Measurements from ENCODE around the gene OFD1.

OFD1 gene

GRCh38 chrX:13791559-13791958 is 57.0 kb downstream of the OFD1 start:
- H4K12ac ChIP-seq (ENCODE audit: low read depth, low read length), result no peak overlapping the region
- no peak overlapping the region for H3K14ac ChIP-seq (ENCODE audit: low read length)
- H2BK5ac ChIP-seq (ENCODE audit: low read depth, low read length, poor library complexity), result no peak overlapping the region
- H3K4me3 ChIP-seq (ENCODE audit: low read depth, low read length), result no peak overlapping the region
- no peak overlapping the region for H2BK12ac ChIP-seq (ENCODE audit: low read length)
- no peaks in the 10 kb centered on the region for H3K79me1 ChIP-seq (ENCODE audit: low read length)
- H3K79me2 ChIP-seq (ENCODE audit: control insufficient read depth, insufficient read depth, low read length, poor library complexity), result no peaks in the 10 kb centered on the region
- H3K4me1 ChIP-seq (ENCODE audit: control insufficient read depth in 1 of 2, insufficient read depth in 2 of 2, low read length in 2 of 2), result peaks cover 0 to 6% of the 10 kb centered on the region in 2 experiments
- H3K4ac ChIP-seq (ENCODE audit: low read depth, low read length), result no peak overlapping the region
- H3K4me2 ChIP-seq (ENCODE audit: low read length), result no peak overlapping the region
- no peak overlapping the region for H4K8ac ChIP-seq (ENCODE audit: low read depth, low read length)
- H3K27ac ChIP-seq (ENCODE audit: low read depth, low read length), result no peak overlapping the region
- WGBS (ENCODE audit: extremely low coverage, insufficient coverage, insufficient read length), result no CpG with 5 or more reads among the region's 2 CpGs
- no peak for DNase-seq
- no peaks in the 10 kb centered on the region for H3K27me3 ChIP-seq (ENCODE audit: insufficient read depth, low read length)
- H2AFZ ChIP-seq (ENCODE audit: insufficient read depth, low read length, poor library complexity), result no peak overlapping the region
- no peak overlapping the region for H4K91ac ChIP-seq (ENCODE audit: low read depth, low read length)
- H3K36me3 ChIP-seq (ENCODE audit: control insufficient read depth in 1 of 2, insufficient read depth in 2 of 2, low read length in 2 of 2), result no peaks in the 10 kb centered on the region
- no peak overlapping the region for H3K23ac ChIP-seq (ENCODE audit: low read length)
- H2AK5ac ChIP-seq (ENCODE audit: low read length), result no peak overlapping the region
- no peak overlapping the region for H3K18ac ChIP-seq (ENCODE audit: low read length)
- no peaks in the 10 kb centered on the region for H3K9me3 ChIP-seq (ENCODE audit: insufficient read depth, low read depth, low read length)
- no peak overlapping the region for H3K9ac ChIP-seq (ENCODE audit: low read length)
- H2BK120ac ChIP-seq (ENCODE audit: insufficient read depth, low read length, poor library complexity), result no peak overlapping the region

GRCh38 chrX:13793897-13794296 is 59.3 kb downstream of the OFD1 start:
- WGBS (ENCODE audit: extremely low coverage, insufficient coverage, insufficient read length), result no CpG with 5 or more reads among the region's 2 CpGs
- Histone ChIP-seq H2AK5ac (ENCODE audit: low read length) (no peak overlapping the region), H4K91ac (ENCODE audit: low read depth, low read length) (no peak overlapping the region), H3K36me3 (ENCODE audit: control insufficient read depth in 1 of 2, insufficient read depth in 2 of 2, low read length in 2 of 2) (no peaks in the 10 kb centered on the region), H2BK120ac (ENCODE audit: insufficient read depth, low read length, poor library complexity) (no peak overlapping the region), H4K12ac (ENCODE audit: low read depth, low read length) (no peak overlapping the region), H3K4me2 (ENCODE audit: low read length) (no peak overlapping the region), H3K9me3 (ENCODE audit: insufficient read depth, low read depth, low read length) (no peaks in the 10 kb centered on the region), H3K4me3 (ENCODE audit: low read depth, low read length) (no peak overlapping the region), H3K79me2 (ENCODE audit: control insufficient read depth, insufficient read depth, low read length, poor library complexity) (no peaks in the 10 kb centered on the region), H3K14ac (ENCODE audit: low read length) (no peak overlapping the region), H2AFZ (ENCODE audit: insufficient read depth, low read length, poor library complexity) (no peak overlapping the region), H3K27me3 (ENCODE audit: insufficient read depth, low read length) (no peaks in the 10 kb centered on the region), H3K23ac (ENCODE audit: low read length) (no peak overlapping the region), H3K27ac (ENCODE audit: low read depth, low read length) (no peak overlapping the region), H3K9ac (ENCODE audit: low read length) (no peak overlapping the region), H3K79me1 (ENCODE audit: low read length) (no peaks in the 10 kb centered on the region), H3K4me1 (ENCODE audit: control insufficient read depth in 1 of 2, insufficient read depth in 2 of 2, low read length in 2 of 2) (peaks cover 0 to 6% of the 10 kb centered on the region in 2 experiments), H3K4ac (ENCODE audit: low read depth, low read length) (no peak overlapping the region), H2BK5ac (ENCODE audit: low read depth, low read length, poor library complexity) (no peak overlapping the region), H2BK12ac (ENCODE audit: low read length) (no peak overlapping the region), H4K8ac (ENCODE audit: low read depth, low read length) (no peak overlapping the region), H3K18ac (ENCODE audit: low read length) (no peak overlapping the region)
- no peak for DNase-seq

- Histone ChIP-seq H3K9me3 (ENCODE audit: insufficient read depth, low read depth, low read length) (no peaks in the 10 kb centered on the region), H4K8ac (ENCODE audit: low read depth, low read length) (no peak overlapping the region), H3K4me1 (ENCODE audit: control insufficient read depth in 1 of 2, insufficient read depth in 2 of 2, low read length in 2 of 2) (peaks cover 0 to 6% of the 10 kb centered on the region in 2 experiments), H3K18ac (ENCODE audit: low read length) (no peak overlapping the region), H2BK120ac (ENCODE audit: insufficient read depth, low read length, poor library complexity) (no peak overlapping the region), H3K14ac (ENCODE audit: low read length) (no peak overlapping the region), H3K23ac (ENCODE audit: low read length) (no peak overlapping the region), H3K9ac (ENCODE audit: low read length) (no peak overlapping the region), H3K27me3 (ENCODE audit: insufficient read depth, low read length) (no peaks in the 10 kb centered on the region), H3K4me2 (ENCODE audit: low read length) (no peak overlapping the region), H3K79me2 (ENCODE audit: control insufficient read depth, insufficient read depth, low read length, poor library complexity) (no peaks in the 10 kb centered on the region), H2AFZ (ENCODE audit: insufficient read depth, low read length, poor library complexity) (no peak overlapping the region), H3K27ac (ENCODE audit: low read depth, low read length) (no peak overlapping the region), H4K12ac (ENCODE audit: low read depth, low read length) (no peak overlapping the region), H2AK5ac (ENCODE audit: low read length) (no peak overlapping the region), H3K79me1 (ENCODE audit: low read length) (no peaks in the 10 kb centered on the region), H3K4ac (ENCODE audit: low read depth, low read length) (no peak overlapping the region), H3K36me3 (ENCODE audit: control insufficient read depth in 1 of 2, insufficient read depth in 2 of 2, low read length in 2 of 2) (no peaks in the 10 kb centered on the region), H4K91ac (ENCODE audit: low read depth, low read length) (no peak overlapping the region), H2BK12ac (ENCODE audit: low read length) (no peak overlapping the region), H3K4me3 (ENCODE audit: low read depth, low read length) (no peak overlapping the region), H2BK5ac (ENCODE audit: low read depth, low read length, poor library complexity) (no peak overlapping the region)
- no CpG with 5 or more reads among the region's 10 CpGs for WGBS (ENCODE audit: extremely low coverage, insufficient coverage, insufficient read length)
- no peak for DNase-seq
Observed at GRCh38 chrX:13794417-13794816, 59.9 kb downstream of the OFD1 start.

GRCh38 chrX:13797512-13797911 is 63.0 kb downstream of the OFD1 start:
- no peaks in the 10 kb centered on the region for H3K36me3 ChIP-seq (ENCODE audit: control insufficient read depth in 1 of 2, insufficient read depth in 2 of 2, low read length in 2 of 2)
- H2AFZ ChIP-seq (ENCODE audit: insufficient read depth, low read length, poor library complexity), result no peak overlapping the region
- no peak overlapping the region for H3K27ac ChIP-seq (ENCODE audit: low read depth, low read length)
- H3K9ac ChIP-seq (ENCODE audit: low read length), result no peak overlapping the region
- no peak overlapping the region for H4K8ac ChIP-seq (ENCODE audit: low read depth, low read length)
- no peak overlapping the region for H2BK5ac ChIP-seq (ENCODE audit: low read depth, low read length, poor library complexity)
- H3K79me2 ChIP-seq (ENCODE audit: control insufficient read depth, insufficient read depth, low read length, poor library complexity), result no peaks in the 10 kb centered on the region
- H2BK120ac ChIP-seq (ENCODE audit: insufficient read depth, low read length, poor library complexity), result no peak overlapping the region
- H3K27me3 ChIP-seq (ENCODE audit: insufficient read depth, low read length), result no peaks in the 10 kb centered on the region
- H2AK5ac ChIP-seq (ENCODE audit: low read length), result no peak overlapping the region
- no peaks in the 10 kb centered on the region for H3K79me1 ChIP-seq (ENCODE audit: low read length)
- H3K14ac ChIP-seq (ENCODE audit: low read length), result no peak overlapping the region
- H3K4me3 ChIP-seq (ENCODE audit: low read depth, low read length), result no peak overlapping the region
- no peak overlapping the region for H3K4ac ChIP-seq (ENCODE audit: low read depth, low read length)
- H2BK12ac ChIP-seq (ENCODE audit: low read length), result no peak overlapping the region
- no peak overlapping the region for H3K18ac ChIP-seq (ENCODE audit: low read length)
- H3K4me1 ChIP-seq (ENCODE audit: control insufficient read depth in 1 of 2, insufficient read depth in 2 of 2, low read length in 2 of 2), result no peaks in the 10 kb centered on the region
- H3K9me3 ChIP-seq (ENCODE audit: insufficient read depth, low read depth, low read length), result no peaks in the 10 kb centered on the region
- no peak overlapping the region for H3K4me2 ChIP-seq (ENCODE audit: low read length)
- WGBS (ENCODE audit: extremely low coverage, insufficient coverage, insufficient read length), result no CpG with 5 or more reads among the region's 4 CpGs
- DNase-seq, result no peak
- H4K91ac ChIP-seq (ENCODE audit: low read depth, low read length), result no peak overlapping the region
- H4K12ac ChIP-seq (ENCODE audit: low read depth, low read length), result peak overlapping the region; percentile 36
- no peak overlapping the region for H3K23ac ChIP-seq (ENCODE audit: low read length)
